ENCODE measurements around the gene ZMYM1.

ZMYM1 gene

DNA sequence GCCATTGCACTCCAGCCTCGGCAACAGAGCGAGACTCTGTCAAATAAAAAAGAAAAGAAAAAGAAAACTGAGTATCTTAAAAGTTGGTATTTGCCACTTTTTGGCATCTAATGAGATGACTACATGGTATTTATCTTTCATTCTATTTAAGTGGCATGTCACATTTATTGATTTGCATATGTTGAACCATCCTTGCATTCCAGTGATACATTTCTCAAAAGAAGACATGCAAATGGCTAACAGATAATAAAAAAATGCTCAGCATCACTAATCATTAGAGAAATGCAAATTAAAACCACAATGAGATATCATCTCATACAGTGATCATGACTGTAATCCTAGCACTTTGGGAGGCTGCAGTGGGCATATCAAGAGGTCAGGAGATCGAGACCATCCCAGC is 85.7 kb downstream of the ZMYM1 start:
- Histone ChIP-seq H3K27me3 (no peaks in the 10 kb centered on the region), H3K36me3 (no peaks in the 10 kb centered on the region), H3K9me3 (peaks cover 5% of the 10 kb centered on the region), H3K4me3 (ENCODE audit: low read depth in 1 of 2, low read length in 1 of 2) (no peak overlapping the region), H3K4me1 (ENCODE audit: control insufficient read depth in 1 of 2, insufficient read depth in 1 of 2, low read depth in 1 of 2, low read length in 1 of 2) (no peaks in the 10 kb centered on the region), H3K27ac (no peak overlapping the region)
- TF ChIP-seq, protein P1, sequence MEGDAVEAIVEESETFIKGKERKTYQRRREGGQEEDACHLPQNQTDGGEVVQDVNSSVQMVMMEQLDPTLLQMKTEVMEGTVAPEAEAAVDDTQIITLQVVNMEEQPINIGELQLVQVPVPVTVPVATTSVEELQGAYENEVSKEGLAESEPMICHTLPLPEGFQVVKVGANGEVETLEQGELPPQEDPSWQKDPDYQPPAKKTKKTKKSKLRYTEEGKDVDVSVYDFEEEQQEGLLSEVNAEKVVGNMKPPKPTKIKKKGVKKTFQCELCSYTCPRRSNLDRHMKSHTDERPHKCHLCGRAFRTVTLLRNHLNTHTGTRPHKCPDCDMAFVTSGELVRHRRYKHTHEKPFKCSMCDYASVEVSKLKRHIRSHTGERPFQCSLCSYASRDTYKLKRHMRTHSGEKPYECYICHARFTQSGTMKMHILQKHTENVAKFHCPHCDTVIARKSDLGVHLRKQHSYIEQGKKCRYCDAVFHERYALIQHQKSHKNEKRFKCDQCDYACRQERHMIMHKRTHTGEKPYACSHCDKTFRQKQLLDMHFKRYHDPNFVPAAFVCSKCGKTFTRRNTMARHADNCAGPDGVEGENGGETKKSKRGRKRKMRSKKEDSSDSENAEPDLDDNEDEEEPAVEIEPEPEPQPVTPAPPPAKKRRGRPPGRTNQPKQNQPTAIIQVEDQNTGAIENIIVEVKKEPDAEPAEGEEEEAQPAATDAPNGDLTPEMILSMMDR (IDR thresholded peaks at IDR 0.05): no peak

Data from neutrophil (primary cell).